AG08395 (cell line): ENCODE results near the gene STAT3.
"Not testable (repeated sequence)": the region's sequence is repeated elsewhere in the genome, so short reads cannot be mapped to it uniquely, and the experiment has no call there.

ENCODE experiments used
- DNase-seq: peaks from one replicate; pipeline ENCODE4 v3.0.0; 2012; ENCODE audit warnings: mixed read lengths, low spot score

Gene STAT3

GRCh38 chr17:42279776-42280630 lies 108.2 kb downstream of the STAT3 start:
- DNase-seq: no peak

- no peak for DNase-seq
These were observed 110.9 kb downstream of the STAT3 start for GRCh38 chr17:42277342-42277712.

GRCh38 chr17:42276609-42277341 lies 111.5 kb downstream of the STAT3 start:
- DNase-seq: peak; percentile 72

GRCh38 chr17:42276359-42276608 lies 112.0 kb downstream of the STAT3 start, which contains the start of gene STAT5B:
STAT5B (minus strand) TSS chr17:42276391; CDS start chr17:42232127, 44,264 bp downstream.
- DNase-seq: peak; percentile 89

- DNase-seq: peak; percentile 35
These were observed 112.5 kb downstream of the STAT3 start for GRCh38 chr17:42275527-42276358.

- DNase-seq: no peak
These were observed 113.3 kb downstream of the STAT3 start for GRCh38 chr17:42274812-42275526.

GRCh38 chr17:42274253-42274542 lies 114.0 kb downstream of the STAT3 start:
- no peak for DNase-seq

- DNase-seq: no peak
These were observed 114.6 kb downstream of the STAT3 start for GRCh38 chr17:42273474-42274252.

- no peak for DNase-seq
These were observed 115.9 kb downstream of the STAT3 start for GRCh38 chr17:42272162-42272907.

GRCh38 chr17:42271779-42272035 lies 116.5 kb downstream of the STAT3 start:
- DNase-seq: no peak

- no peak for DNase-seq
These were observed 117.0 kb downstream of the STAT3 start for GRCh38 chr17:42271006-42271778.

- DNase-seq: no peak
These were observed 117.6 kb downstream of the STAT3 start for GRCh38 chr17:42270596-42270995.

GRCh38 chr17:42270170-42270535 lies 118.1 kb downstream of the STAT3 start:
- no peak for DNase-seq

GRCh38 chr17:42268236-42268635 lies 120.0 kb downstream of the STAT3 start:
- no peak for DNase-seq

- DNase-seq: peak; percentile 59
These were observed 121.1 kb downstream of the STAT3 start for GRCh38 chr17:42266918-42267766.

- DNase-seq: no peak
These were observed 121.8 kb downstream of the STAT3 start for GRCh38 chr17:42266462-42266861.

- not testable (repeated sequence) for DNase-seq
These were observed 123.9 kb downstream of the STAT3 start for GRCh38 chr17:42264366-42264765.
